HG02840 (cell line): ENCODE data around the gene GRK3.

ENCODE experiments used
- ATAC-seq: cut with Tn5 transposase; IDR thresholded peaks from one replicate; pipeline ENCODE4 v1.9.1; 2021; ENCODE audit warnings: mild to moderate bottlenecking, moderate library complexity, moderate number of reproducible peaks; ENCODE audit not compliant: unreplicated experiment, low FRiP score

The GRK3 gene

GRCh38 chr22:25775531-25775930 is 211.1 kb downstream of the GRK3 start:
- ATAC-seq, result no peak

DNA sequence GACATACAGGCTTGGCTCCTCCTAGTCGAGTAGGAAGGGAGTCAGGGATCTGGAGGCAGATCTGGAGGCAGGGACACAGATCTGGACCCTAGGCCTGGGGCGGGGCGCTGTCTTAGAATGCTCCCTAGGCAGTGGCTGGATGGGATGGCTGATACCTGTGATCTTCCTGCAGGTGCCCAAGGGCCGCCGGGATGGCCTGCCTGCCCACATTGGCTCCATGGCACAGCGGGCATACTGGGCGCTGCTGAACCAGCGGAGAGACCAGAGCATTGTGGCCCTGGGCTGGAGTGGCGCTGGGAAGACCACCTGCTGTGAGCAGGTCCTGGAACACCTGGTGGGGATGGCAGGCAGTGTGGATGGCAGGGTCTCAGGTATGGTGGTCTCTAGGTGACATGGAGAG is 212.9 kb downstream of the GRK3 start:
- ATAC-seq, result no peak

DNA sequence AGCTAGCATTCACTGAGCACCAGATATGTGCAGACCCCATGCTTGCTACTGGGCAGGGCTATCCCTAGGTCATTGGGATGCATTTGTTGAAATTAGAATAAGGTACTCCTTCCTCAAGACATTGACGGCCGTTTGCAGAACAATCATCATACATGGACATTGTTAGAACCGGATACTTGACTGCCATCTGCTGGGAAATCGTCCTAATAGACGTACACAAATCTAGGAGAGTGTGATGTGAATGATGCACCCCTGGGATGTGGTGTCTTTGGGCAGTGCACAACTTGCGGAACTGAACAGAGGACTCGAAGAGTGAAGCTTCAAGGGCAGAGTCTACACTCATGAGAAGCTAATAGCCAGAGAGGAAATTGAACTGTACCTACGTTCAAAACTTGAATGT is 213.4 kb downstream of the GRK3 start:
- no peak for ATAC-seq
